ENCODE data around the gene PDE4B. TPM values are rescaled to one million over a fixed set of nuclear protein-coding genes. Genes with fewer than 3 reads are reported as not detected.
"Not testable (repeated sequence)": the region's sequence is repeated elsewhere in the genome, so short reads cannot be mapped to it uniquely, and the experiment has no call there.

PDE4B gene
- total and polyA plus RNA-seq, 10 of the 15 experiments (the other 5 are each of a cell fraction or from before 2014, with no cell fraction given), result 3.0 to 13.2 (median 5.7) TPM

- no peaks in the 10 kb centered on the region for H3K36me3 ChIP-seq (ENCODE audit: control insufficient read depth in 2 of 2, insufficient read depth in 2 of 2, low read length in 1 of 2)
- no peaks in the 10 kb centered on the region for H3K27me3 ChIP-seq (replicated peaks in 1 of 2; ENCODE audit: control insufficient read depth in 2 of 2, insufficient read depth in 2 of 2, low read length in 1 of 2)
- H3K27ac ChIP-seq (ENCODE audit: control insufficient read depth, insufficient read depth), result no peak overlapping the region
- no peak for ATAC-seq
- no peak overlapping the region for H2AFZ ChIP-seq (ENCODE audit: control insufficient read depth, low read depth, low read length)
- no peaks in the 10 kb centered on the region for H4K20me1 ChIP-seq (ENCODE audit: control insufficient read depth, insufficient read depth)
- ChIA-PET RAD21 (ENCODE audit: unreplicated experiment) (interaction anchor here (0.8 kb wide), 1 partner anchor 18 kb away, joined by 3 read pairs; no protein-coding TSS in a partner anchor), SMC1A (ENCODE audit: uncharacterized antibody, unreplicated experiment) (interaction anchor here (0.6 to 1.9 kb wide), 8 partner anchors 10 to 508 kb away, joined by 3 to 9 read pairs (median 3); no protein-coding TSS in a partner anchor), POLR2A (interaction anchor here (0.8 kb wide), 1 partner anchor 24 kb away, joined by 3 read pairs; no protein-coding TSS in a partner anchor), CTCF (interaction anchor here (0.5 to 1.5 kb wide), 4 partner anchors 9 to 78 kb away, joined by 3 to 4 read pairs (median 3); no protein-coding TSS in a partner anchor)
- no peak for FAIRE-seq
- H3K4me2 ChIP-seq (ENCODE audit: control insufficient read depth, insufficient read depth), result no peak overlapping the region
- H3K4me3 ChIP-seq, result no peak overlapping the region
- WGBS (ENCODE audit: insufficient coverage, insufficient replicate concordance, low lambda C conversion rate, missing lambda C conversion rate), result 75% methylated on average over 1 of the region's 1 CpG
- H3K79me2 ChIP-seq (ENCODE audit: control insufficient read depth, insufficient read depth, low read length), result no peaks in the 10 kb centered on the region
- in situ Hi-C loops (cut with MboI), result no loop called here
- no peaks in the 10 kb centered on the region for H3K4me1 ChIP-seq (ENCODE audit: control insufficient read depth, insufficient read depth, low read length)
- H3K9me3 ChIP-seq (replicated peaks; ENCODE audit: control insufficient read depth, insufficient read depth, low read length), result no peaks in the 10 kb centered on the region
- TF ChIP-seq STAT1 (conservative IDR thresholded peaks at IDR 0.05), result no peak
- no peak for TF ChIP-seq EZH2 (IDR thresholded peaks at IDR 0.05; ENCODE audit: borderline replicate concordance, control insufficient read depth, low read depth, low read length)
- no peak for TF ChIP-seq CREM (IDR thresholded peaks at IDR 0.05; ENCODE audit: low read depth)
- TF ChIP-seq ZBTB33 (IDR thresholded peaks at IDR 0.05), result no peak
- no TSS peak for BruUV-seq (replicated peaks)
- intact Hi-C loops (cut with micrococcal nuclease; ENCODE audit: unreplicated experiment), result no loop called here
- no peak for DNase-seq (ENCODE audit: low read depth, low spot score)
- no peak overlapping the region for H3K9ac ChIP-seq (ENCODE audit: control insufficient read depth, insufficient read depth, low read length)
Observed at GRCh38 chr1:66320231-66320630, 527.5 kb downstream of the PDE4B start.

GRCh38 chr1:66322462-66322861, 529.8 kb downstream of the PDE4B start:
- intact Hi-C loops (cut with micrococcal nuclease; ENCODE audit: unreplicated experiment); DNase-seq (ENCODE audit: low read depth, low spot score); H2AFZ ChIP-seq (ENCODE audit: control insufficient read depth, low read depth, low read length); BruUV-seq (replicated peaks); H3K9ac ChIP-seq (ENCODE audit: control insufficient read depth, insufficient read depth, low read length); H3K4me3 ChIP-seq; H3K9me3 ChIP-seq (replicated peaks; ENCODE audit: control insufficient read depth, insufficient read depth, low read length); H3K4me1 ChIP-seq (ENCODE audit: control insufficient read depth, insufficient read depth, low read length); RAD21 ChIA-PET (ENCODE audit: unreplicated experiment); in situ Hi-C loops (cut with MboI); ATAC-seq; H3K4me2 ChIP-seq (ENCODE audit: control insufficient read depth, insufficient read depth); FAIRE-seq; H3K27ac ChIP-seq (ENCODE audit: control insufficient read depth, insufficient read depth); CTCF ChIA-PET; H3K36me3 ChIP-seq (ENCODE audit: control insufficient read depth in 2 of 2, insufficient read depth in 2 of 2, low read length in 1 of 2); H3K79me2 ChIP-seq (ENCODE audit: control insufficient read depth, insufficient read depth, low read length); H4K20me1 ChIP-seq (ENCODE audit: control insufficient read depth, insufficient read depth); H3K27me3 ChIP-seq (replicated peaks in 1 of 2; ENCODE audit: control insufficient read depth in 2 of 2, insufficient read depth in 2 of 2, low read length in 1 of 2): not testable (repeated sequence)
- SMC1A ChIA-PET (ENCODE audit: uncharacterized antibody, unreplicated experiment), result interaction anchor here (0.9 kb wide), 1 partner anchor 28 kb away, joined by 3 read pairs; no protein-coding TSS in a partner anchor
- POLR2A ChIA-PET, result interaction anchor here (0.7 to 1.0 kb wide), 2 partner anchors 21 to 96 kb away, joined by 3 to 4 read pairs; no protein-coding TSS in a partner anchor
- WGBS (ENCODE audit: insufficient coverage, insufficient replicate concordance, low lambda C conversion rate, missing lambda C conversion rate), result 100% methylated on average over 2 of the region's 2 CpGs

All from GM12878 (cell line).